GM10266 (cell line): ENCODE measurements around the gene NRROS.

Experiments used
- DNase-seq: peaks from one replicate; pipeline ENCODE4 v3.0.0; 2012; ENCODE audit errors: extremely low spot score
- CTCF ChIP-seq: IDR thresholded peaks from 2 replicates; pipeline ENCODE4 v1.5.1; 2012; ENCODE audit warnings: mild to moderate bottlenecking, low read depth; ENCODE audit not compliant: control insufficient read depth, insufficient read depth; ENCODE audit errors: missing control alignments

NRROS gene

DNA sequence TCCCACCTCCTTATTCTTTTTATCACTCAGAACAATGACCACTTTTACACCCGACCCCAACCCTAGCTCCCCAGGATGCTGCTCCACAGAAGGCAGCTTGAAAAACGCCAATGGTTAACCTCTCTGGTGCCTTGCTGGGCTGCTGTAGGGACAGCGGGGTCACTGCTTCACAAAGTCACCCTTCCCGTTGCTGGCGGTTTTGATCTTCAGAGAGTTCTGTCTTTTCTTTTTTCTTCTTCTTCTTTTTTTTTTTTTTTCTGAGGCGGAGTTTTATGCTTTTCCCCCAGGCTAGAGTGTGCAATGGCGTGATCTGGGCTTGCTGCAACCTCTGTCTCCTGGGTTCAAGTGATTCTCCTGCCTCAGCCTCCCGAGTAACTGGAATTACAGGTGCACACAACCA is 51.9 kb downstream of the NRROS start:
- no peak for TF ChIP-seq CTCF
- DNase-seq = no peak

- peak; percentile 61 for DNase-seq
- peak; percentile 18 for TF ChIP-seq CTCF
Measured at GRCh38 chr3:196694202-196694638, 54.7 kb downstream of the NRROS start.

DNA sequence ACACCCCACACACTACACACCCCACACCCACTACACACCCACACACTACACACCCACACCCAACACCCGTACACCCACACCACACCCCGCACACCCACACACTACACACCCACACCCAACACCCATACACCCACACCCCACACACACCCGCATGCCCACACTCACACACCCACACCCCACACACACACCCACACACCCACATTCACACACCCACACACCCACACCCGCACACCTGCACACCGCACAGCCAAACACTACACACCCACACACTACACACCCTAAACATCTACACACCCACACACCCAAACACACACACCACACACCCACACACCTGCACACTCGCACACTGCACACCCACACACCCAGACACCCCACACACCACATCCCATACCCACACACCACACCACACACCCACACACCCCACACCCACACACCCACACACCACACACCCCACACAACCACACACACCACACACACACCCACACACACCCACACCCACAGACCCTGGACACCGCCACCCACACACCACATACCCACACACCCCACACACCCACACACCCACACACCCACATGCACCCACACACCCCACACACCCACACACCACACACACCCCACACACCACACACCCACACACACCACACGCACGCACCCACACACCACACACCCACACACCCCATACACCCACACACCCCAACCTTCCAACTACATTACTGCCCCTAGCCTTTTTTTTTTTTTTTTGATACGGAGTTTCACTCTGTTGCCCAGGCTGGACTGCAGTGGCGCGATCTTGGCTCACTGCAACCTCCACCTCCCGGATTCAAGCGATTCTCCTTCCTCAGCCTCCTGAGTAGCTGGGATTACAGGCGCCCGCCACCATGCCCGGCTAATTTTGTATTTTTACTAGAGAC is 55.7 kb downstream of the NRROS start:
- TF ChIP-seq CTCF = no peak
- DNase-seq = no peak

DNA sequence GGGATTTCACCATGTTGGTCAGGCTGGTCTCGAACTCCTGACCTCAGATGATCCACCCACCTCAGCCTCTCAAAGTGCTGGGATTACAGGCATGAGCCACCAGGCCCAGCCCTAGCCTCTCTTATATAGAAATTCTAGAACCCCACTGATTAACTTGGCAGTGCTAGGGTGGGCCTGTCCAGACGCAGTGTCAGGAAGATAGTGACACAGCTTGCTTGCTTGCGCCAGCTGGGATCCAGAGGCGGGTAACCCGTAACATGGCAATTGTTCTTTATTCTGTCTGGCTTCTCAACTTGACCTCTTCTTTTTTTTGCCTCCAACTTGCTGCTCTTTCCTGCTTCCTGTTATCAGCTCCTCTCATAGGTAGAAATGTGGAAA is 56.3 kb downstream of the NRROS start:
- TF ChIP-seq CTCF = no peak
- DNase-seq = no peak

DNA sequence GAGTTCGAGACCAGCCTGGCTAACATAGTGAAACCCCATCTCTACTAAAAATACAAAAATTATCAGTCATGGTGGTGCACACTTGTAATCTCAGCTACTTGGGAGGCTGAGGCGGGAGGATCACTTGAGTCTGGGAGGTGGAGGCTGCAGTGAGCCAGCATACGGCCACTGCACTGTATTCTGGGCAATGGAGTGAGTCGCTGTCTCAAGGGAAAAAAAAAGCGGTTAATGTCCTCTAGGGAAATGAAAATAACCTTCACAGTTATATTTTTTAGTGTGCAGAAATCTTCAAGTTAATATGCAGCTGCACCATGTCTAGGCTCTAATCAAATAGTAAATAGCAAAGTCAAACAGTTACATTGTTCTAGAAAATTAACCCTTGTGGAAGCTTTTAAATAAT is 57.8 kb downstream of the NRROS start:
- no peak for DNase-seq
- TF ChIP-seq CTCF = no peak

DNA sequence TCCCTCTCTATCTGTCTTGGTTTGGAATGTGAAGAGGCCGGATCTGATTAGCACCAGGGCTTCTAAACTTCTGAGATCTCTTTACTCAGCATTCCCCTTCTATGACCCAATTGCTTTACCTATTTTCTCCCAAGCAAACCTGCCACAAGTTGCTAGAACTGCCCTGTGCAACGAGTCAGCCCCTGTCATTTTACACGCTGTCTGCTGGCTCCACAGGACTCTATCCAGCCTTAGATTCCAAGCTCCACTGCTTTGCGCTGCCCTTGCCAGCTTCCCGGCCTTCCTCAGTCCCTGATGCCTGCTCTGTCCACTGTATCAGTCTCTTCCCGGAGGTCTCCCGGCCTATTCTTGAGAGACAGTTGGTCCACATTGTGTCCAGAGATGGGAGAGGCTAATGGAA is 60.3 kb downstream of the NRROS start:
- DNase-seq = no peak

More for the DNA sequence above, 60.3 kb downstream of the NRROS start:
- no peak for TF ChIP-seq CTCF
